HG02938 (cell line): ENCODE results near the gene NCOA1.
"Not testable (repeated sequence)": the region's sequence is repeated elsewhere in the genome, so short reads cannot be mapped to it uniquely, and the experiment has no call there.

Source experiments
- ATAC-seq: cut with Tn5 transposase; IDR thresholded peaks from one replicate; pipeline ENCODE4 v1.9.1; 2021; ENCODE audit warnings: mild to moderate bottlenecking, moderate library complexity; ENCODE audit not compliant: unreplicated experiment

NCOA1 gene

GRCh38 chr2:24571828-24572442 lies 80.9 kb downstream of the NCOA1 start:
- no peak for ATAC-seq

GRCh38 chr2:24576146-24576545 lies 85.1 kb downstream of the NCOA1 start:
- no peak for ATAC-seq

GRCh38 chr2:24576617-24577016 lies 85.6 kb downstream of the NCOA1 start:
- no peak for ATAC-seq

- peak; percentile 62 for ATAC-seq
These were observed 86.4 kb downstream of the NCOA1 start for GRCh38 chr2:24577481-24577880.

GRCh38 chr2:24579053-24579803 lies 88.2 kb downstream of the NCOA1 start:
- ATAC-seq: no peak

- ATAC-seq: no peak
These were observed 89.5 kb downstream of the NCOA1 start for GRCh38 chr2:24580561-24580960.

- not testable (repeated sequence) for ATAC-seq
These were observed 90.9 kb downstream of the NCOA1 start for GRCh38 chr2:24581971-24582370.

- no peak for ATAC-seq
These were observed 95.9 kb downstream of the NCOA1 start for GRCh38 chr2:24586955-24587354.

- ATAC-seq: no peak
These were observed 97.2 kb downstream of the NCOA1 start for GRCh38 chr2:24588294-24588693.

GRCh38 chr2:24592441-24593100 lies 101.5 kb downstream of the NCOA1 start:
- no peak for ATAC-seq

- ATAC-seq: no peak
These were observed 103.2 kb downstream of the NCOA1 start for GRCh38 chr2:24594283-24594682.

GRCh38 chr2:24597181-24597870 lies 106.3 kb downstream of the NCOA1 start:
- no peak for ATAC-seq

GRCh38 chr2:24600140-24600539 lies 109.1 kb downstream of the NCOA1 start:
- ATAC-seq: not testable (repeated sequence)

- ATAC-seq: no peak
These were observed 120.6 kb downstream of the NCOA1 start for GRCh38 chr2:24611631-24612030.

GRCh38 chr2:24613154-24613814 lies 122.2 kb downstream of the NCOA1 start:
- ATAC-seq: no peak

- no peak for ATAC-seq
These were observed 125.6 kb downstream of the NCOA1 start for GRCh38 chr2:24616616-24617015.

- ATAC-seq: no peak
These were observed 126.4 kb downstream of the NCOA1 start for GRCh38 chr2:24617424-24617823.

- no peak for ATAC-seq
These were observed 127.1 kb downstream of the NCOA1 start for GRCh38 chr2:24618144-24618543.

GRCh38 chr2:24618680-24619079 lies 127.6 kb downstream of the NCOA1 start:
- no peak for ATAC-seq

GRCh38 chr2:24620936-24621335 lies 129.9 kb downstream of the NCOA1 start:
- ATAC-seq: no peak
